DOHH2 (cell line): ENCODE measurements around the gene SEPTIN5.

Experiments
- H3F3A ChIP-seq: fragments of 200-600 bp; sonication (generic), shearing (Covaris generic); 2 replicates; pipeline ENCODE4 v1.6.0; 2016; ENCODE audit warnings: antibody characterized with exemption, mild to moderate bottlenecking; ENCODE audit not compliant: control insufficient read depth, insufficient read depth
- H3K27ac ChIP-seq: fragments of 200-600 bp; sonication (generic); 2 replicates; pipeline ENCODE4 v1.5.1; 2014; ENCODE audit warnings: low read depth, mild to moderate bottlenecking, low read length, moderate library complexity
- H3K27me3 ChIP-seq: fragments of 200-600 bp; sonication (generic); 2 replicates; pipeline ENCODE4 v1.6.1; 2014; ENCODE audit warnings: mild to moderate bottlenecking, low read length, mixed read lengths; ENCODE audit not compliant: control insufficient read depth
- H3K36me3 ChIP-seq: fragments of 200-600 bp; sonication (generic); 2 replicates; pipeline ENCODE4 v1.6.1; 2014; ENCODE audit warnings: mild to moderate bottlenecking, low read length, moderate library complexity, mixed read lengths; ENCODE audit not compliant: control insufficient read depth
- H3K4me1 ChIP-seq: fragments of 200-600 bp; sonication (generic); 2 replicates; pipeline ENCODE4 v1.6.1; 2014; ENCODE audit warnings: mild to moderate bottlenecking, low read length, mixed read lengths; ENCODE audit not compliant: control insufficient read depth
- H3K4me2 ChIP-seq: fragments of 200-600 bp; sonication (generic); 2 replicates; pipeline ENCODE4 v1.6.0; 2014; ENCODE audit warnings: mild to moderate bottlenecking, low read length, moderate library complexity
- H3K4me3 ChIP-seq: fragments of 200-600 bp; sonication (generic); 2 replicates; pipeline ENCODE4 v1.5.1; 2014; ENCODE audit warnings: mild to moderate bottlenecking, low read length, mixed read lengths
- H3K79me2 ChIP-seq: fragments of 200-600 bp; sonication (generic); 2 replicates; pipeline ENCODE4 v1.6.1; 2014; ENCODE audit warnings: mild to moderate bottlenecking, low read length, mixed read lengths; ENCODE audit not compliant: control insufficient read depth
- H3K9me2 ChIP-seq: fragments of 200-600 bp; sonication (generic); replicated peaks from 2 replicates; pipeline ENCODE4 v1.6.1; 2014; ENCODE audit warnings: mild to moderate bottlenecking, low read length, mixed read lengths; ENCODE audit not compliant: control insufficient read depth
- H3K9me3 ChIP-seq: fragments of 200-600 bp; sonication (generic); 2 replicates; pipeline ENCODE4 v1.6.1; 2014; ENCODE audit warnings: antibody characterized with exemption, low read length, mixed read lengths; ENCODE audit not compliant: control insufficient read depth, insufficient read depth
- H4K20me1 ChIP-seq: fragments of 200-600 bp; sonication (generic); 2 replicates; pipeline ENCODE4 v1.6.0; 2014; ENCODE audit warnings: low read depth, mild to moderate bottlenecking, antibody characterized with exemption, low read length, moderate library complexity; ENCODE audit not compliant: control insufficient read depth, insufficient read depth
- CTCF ChIP-seq: fragments of 200-600 bp; sonication (generic); IDR thresholded peaks from one replicate; pipeline ENCODE4 v1.5.1; 2014; ENCODE audit warnings: antibody characterized with exemption, mild to moderate bottlenecking, low read depth, low read length; ENCODE audit not compliant: poor library complexity, severe bottlenecking
- EZH2phosphoT487 ChIP-seq: fragments of 200-600 bp; sonication (generic); IDR thresholded peaks from 2 replicates; pipeline ENCODE4 v1.6.1; 2017; ENCODE audit warnings: borderline replicate concordance, mild to moderate bottlenecking, antibody characterized with exemption, low read length, moderate library complexity, mixed read lengths

The SEPTIN5 gene

GRCh38 chr22:19669570-19669969 is 44.7 kb upstream of the SEPTIN5 start:
- H3K79me2 ChIP-seq = no peaks in the 10 kb centered on the region
- no peaks in the 10 kb centered on the region for H3K9me3 ChIP-seq
- H3K27ac ChIP-seq = no peak overlapping the region
- no peaks in the 10 kb centered on the region for H3K4me1 ChIP-seq
- no peak overlapping the region for H3K4me2 ChIP-seq
- peaks cover 2% of the 10 kb centered on the region; the same call in 1 of the 2 replicates for H3K27me3 ChIP-seq
- no peaks in the 10 kb centered on the region for H3F3A ChIP-seq
- TF ChIP-seq CTCF = no peak
- TF ChIP-seq EZH2phosphoT487 = no peak
- no peaks in the 10 kb centered on the region for H3K9me2 ChIP-seq
- H3K36me3 ChIP-seq = no peaks in the 10 kb centered on the region
- H3K4me3 ChIP-seq = no peak overlapping the region
- no peaks in the 10 kb centered on the region for H4K20me1 ChIP-seq

GRCh38 chr22:19671316-19671715 is 43.0 kb upstream of the SEPTIN5 start:
- H3K4me1 ChIP-seq = no peaks in the 10 kb centered on the region
- no peak overlapping the region for H3K4me2 ChIP-seq
- peaks cover 2% of the 10 kb centered on the region; the same call in 1 of the 2 replicates for H3K27me3 ChIP-seq
- H3K9me3 ChIP-seq = no peaks in the 10 kb centered on the region
- H3K9me2 ChIP-seq = no peaks in the 10 kb centered on the region
- no peaks in the 10 kb centered on the region for H4K20me1 ChIP-seq
- H3K36me3 ChIP-seq = no peaks in the 10 kb centered on the region
- no peaks in the 10 kb centered on the region for H3K79me2 ChIP-seq
- no peak overlapping the region for H3K27ac ChIP-seq
- no peaks in the 10 kb centered on the region for H3F3A ChIP-seq
- no peak overlapping the region for H3K4me3 ChIP-seq
- no peak for TF ChIP-seq CTCF
- TF ChIP-seq EZH2phosphoT487 = no peak

- no peaks in the 10 kb centered on the region for H3K9me2 ChIP-seq
- H3K4me3 ChIP-seq = no peak overlapping the region
- H3K27ac ChIP-seq = no peak overlapping the region
- no peaks in the 10 kb centered on the region for H3K4me1 ChIP-seq
- no peaks in the 10 kb centered on the region for H3K79me2 ChIP-seq
- no peaks in the 10 kb centered on the region for H3K9me3 ChIP-seq
- no peaks in the 10 kb centered on the region for H3K36me3 ChIP-seq
- H3K4me2 ChIP-seq = no peak overlapping the region
- no peaks in the 10 kb centered on the region for H3F3A ChIP-seq
- no peak for TF ChIP-seq EZH2phosphoT487
- no peak for TF ChIP-seq CTCF
- H3K27me3 ChIP-seq = peaks cover 2% of the 10 kb centered on the region; the same call in 1 of the 2 replicates
- H4K20me1 ChIP-seq = no peaks in the 10 kb centered on the region
Observed at GRCh38 chr22:19672054-19672776, 42.1 kb upstream of the SEPTIN5 start.
